VCaP (cell line): ENCODE data around the gene ITPR2.

Experiments
- H3K27ac ChIP-seq: fragments of 450-650 bp; 2 replicates; pipeline ENCODE4 v1.5.1; 2017
- CTCF ChIP-seq: fragments of 450-650 bp; conservative IDR thresholded peaks from 2 replicates; pipeline ENCODE4 v1.5.1; 2017; ENCODE audit warnings: mild to moderate bottlenecking, moderate library complexity

ITPR2 gene

GRCh38 chr12:26832822-26833742, at the start of gene ITPR2:
Gene ITPR2, minus strand, starts transcription at chr12:26833194. Its CDS starts 413 bp downstream, at chr12:26832781.
- peak within 1 kb of the TSS; percentile 84 for H3K27ac ChIP-seq
- peak; percentile 85 for TF ChIP-seq CTCF

- no peak overlapping the region for H3K27ac ChIP-seq
- TF ChIP-seq CTCF, result no peak
These were observed 47.6 kb upstream of the ITPR2 start for GRCh38 chr12:26880625-26881024.

- peak overlapping the region; percentile 59 for H3K27ac ChIP-seq
- no peak for TF ChIP-seq CTCF
These were observed 45.7 kb upstream of the ITPR2 start for GRCh38 chr12:26878661-26879119.

GRCh38 chr12:26874501-26875296, 41.7 kb upstream of the ITPR2 start:
- no peak for TF ChIP-seq CTCF
- no peak overlapping the region for H3K27ac ChIP-seq

- TF ChIP-seq CTCF, result no peak
- H3K27ac ChIP-seq, result no peak overlapping the region
These were observed 39.6 kb upstream of the ITPR2 start for GRCh38 chr12:26872625-26873024.

GRCh38 chr12:26871985-26872384, 39.0 kb upstream of the ITPR2 start:
- H3K27ac ChIP-seq, result no peak overlapping the region
- no peak for TF ChIP-seq CTCF
